ENCODE data around the gene EVA1B. TPM values are rescaled to one million over a fixed set of nuclear protein-coding genes. Genes with fewer than 3 reads are reported as not detected.

The EVA1B gene
- total RNA-seq, 2 experiments from 2014 or later = 12.3 to 13.3 TPM

DNA sequence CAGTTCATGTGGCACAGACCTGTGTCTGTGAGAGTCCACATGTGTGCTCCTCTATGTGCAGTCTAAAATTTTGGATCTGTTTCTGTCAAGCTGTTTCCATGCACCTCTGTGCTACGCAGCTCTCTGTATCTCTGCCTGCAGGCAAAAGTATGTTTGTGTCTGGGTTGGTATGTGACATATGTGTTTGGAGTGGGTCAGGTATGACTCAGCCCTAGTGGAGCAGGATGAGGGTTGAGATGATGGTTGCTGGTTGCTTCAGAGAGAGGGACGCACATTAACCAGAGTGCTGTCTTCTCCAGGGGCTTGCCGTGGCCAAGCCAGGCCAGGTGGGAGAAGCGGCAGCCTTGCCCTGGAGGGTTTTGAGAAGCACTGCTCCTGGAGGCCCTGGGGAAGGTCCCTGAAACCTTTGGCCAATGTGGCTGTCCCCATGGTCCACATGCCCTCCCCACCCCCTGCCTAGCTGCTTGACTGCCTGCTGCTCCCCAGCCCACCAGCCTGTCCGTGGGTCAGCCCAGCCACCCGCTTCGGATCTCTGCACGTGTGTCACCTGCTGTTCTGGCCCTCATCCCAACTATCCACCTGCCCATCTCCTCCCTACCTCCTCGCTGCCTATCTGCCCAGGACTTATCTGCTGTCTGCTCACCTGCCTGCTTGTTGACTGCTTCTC is 4.1 kb upstream of the EVA1B start:
- ChIA-PET CTCF (interaction anchor here (2.2 kb wide), 1 partner anchor 15 kb away, joined by 8 read pairs; no protein-coding TSS in a partner anchor), POLR2A (no interaction called here)
- H3K27ac Mint-ChIP-seq = peak overlapping the region; percentile 9
- peaks cover 30% of the 10 kb centered on the region for H3K27me3 Mint-ChIP-seq (ENCODE audit: low read depth)
- peaks cover 2% of the 10 kb centered on the region for H3K36me3 Mint-ChIP-seq (ENCODE audit: low read depth)
- H3K9me3 Mint-ChIP-seq (ENCODE audit: insufficient read depth) = no peaks in the 10 kb centered on the region
- H3K4me3 Mint-ChIP-seq = no peak overlapping the region
- ATAC-seq = no peak
- H3K4me1 Mint-ChIP-seq (ENCODE audit: low read depth) = peaks cover 47% of the 10 kb centered on the region
- no peak for DNase-seq

GRCh38 chr1:36326499-36326898 is 3.1 kb upstream of the EVA1B start:
- POLR2A ChIA-PET = no interaction called here
- Mint-ChIP-seq H3K9me3 (ENCODE audit: insufficient read depth) (no peaks in the 10 kb centered on the region), H3K27ac (peak overlapping the region; percentile 7), H3K4me1 (ENCODE audit: low read depth) (peaks cover 53% of the 10 kb centered on the region), H3K36me3 (ENCODE audit: low read depth) (peaks cover 2% of the 10 kb centered on the region), H3K27me3 (ENCODE audit: low read depth) (peaks cover 22% of the 10 kb centered on the region), H3K4me3 (no peak overlapping the region)
- ATAC-seq (no peak), DNase-seq (no peak)
- CTCF ChIA-PET = interaction anchor here (1.0 to 2.2 kb wide), 2 partner anchors 16 to 41 kb away, joined by 3 to 8 read pairs; no protein-coding TSS in a partner anchor

- Mint-ChIP-seq H3K27ac (no peak overlapping the region), H3K4me1 (ENCODE audit: low read depth) (peaks cover 50% of the 10 kb centered on the region), H3K36me3 (ENCODE audit: low read depth) (peaks cover 6% of the 10 kb centered on the region), H3K9me3 (ENCODE audit: insufficient read depth) (no peaks in the 10 kb centered on the region), H3K4me3 (peak overlapping the region; percentile 77), H3K27me3 (ENCODE audit: low read depth) (peaks cover 16% of the 10 kb centered on the region)
- ChIA-PET CTCF (interaction anchor here (0.9 to 2.2 kb wide), 6 partner anchors 18 to 175 kb away, joined by 3 to 13 read pairs (median 8); partner anchors contain the start of genes SH3D21 and TRAPPC3), POLR2A (interaction anchor here (0.8 to 1.3 kb wide), 4 partner anchors 20 to 73 kb away, joined by 3 to 5 read pairs (median 4); partner anchors contain the start of gene LSM10)
- ATAC-seq = no peak
- DNase-seq = no peak
Observed at GRCh38 chr1:36324353-36324703, 883 bp upstream of the EVA1B start.

- peaks cover 46% of the 10 kb centered on the region for H3K4me1 Mint-ChIP-seq (ENCODE audit: low read depth)
- H3K27me3 Mint-ChIP-seq (ENCODE audit: low read depth) = peaks cover 16% of the 10 kb centered on the region
- DNase-seq (peak; percentile 73), ATAC-seq (peak; percentile 62)
- H3K36me3 Mint-ChIP-seq (ENCODE audit: low read depth) = peaks cover 8% of the 10 kb centered on the region
- H3K4me3 Mint-ChIP-seq = peak overlapping the region; percentile 77
- no peaks in the 10 kb centered on the region for H3K9me3 Mint-ChIP-seq (ENCODE audit: insufficient read depth)
- POLR2A ChIA-PET = interaction anchor here (0.6 to 1.9 kb wide), 10 partner anchors 9 to 100 kb away, joined by 3 to 11 read pairs (median 3); partner anchors contain the start of gene THRAP3
- CTCF ChIA-PET = interaction anchor here (1.5 to 2.2 kb wide), 7 partner anchors 17 to 173 kb away, joined by 4 to 13 read pairs (median 5); partner anchors contain the start of genes SH3D21 and TRAPPC3
- peak overlapping the region; percentile 74 for H3K27ac Mint-ChIP-seq
Observed at GRCh38 chr1:36322786-36323635, 434 bp downstream of the EVA1B start.

- Mint-ChIP-seq H3K27me3 (ENCODE audit: low read depth) (peaks cover 13% of the 10 kb centered on the region), H3K4me3 (peak overlapping the region; percentile 77), H3K27ac (peak overlapping the region; percentile 74), H3K9me3 (ENCODE audit: insufficient read depth) (no peaks in the 10 kb centered on the region), H3K36me3 (ENCODE audit: low read depth) (peaks cover 11% of the 10 kb centered on the region), H3K4me1 (ENCODE audit: low read depth) (peaks cover 38% of the 10 kb centered on the region)
- CTCF ChIA-PET = interaction anchor here (1.6 to 1.8 kb wide), 3 partner anchors 21 to 98 kb away, joined by 4 to 5 read pairs (median 5); no protein-coding TSS in a partner anchor
- POLR2A ChIA-PET = interaction anchor here (0.6 to 1.9 kb wide), 6 partner anchors 9 to 377 kb away, joined by 3 to 11 read pairs (median 3); no protein-coding TSS in a partner anchor
- no peak for ATAC-seq
- no peak for DNase-seq
Observed at GRCh38 chr1:36322041-36322785, 1.2 kb downstream of the EVA1B start.

- Mint-ChIP-seq H3K4me3 (no peak overlapping the region), H3K4me1 (ENCODE audit: low read depth) (peaks cover 29% of the 10 kb centered on the region), H3K36me3 (ENCODE audit: low read depth) (peaks cover 11% of the 10 kb centered on the region), H3K9me3 (ENCODE audit: insufficient read depth) (no peaks in the 10 kb centered on the region), H3K27me3 (ENCODE audit: low read depth) (peaks cover 7% of the 10 kb centered on the region), H3K27ac (no peak overlapping the region)
- CTCF ChIA-PET = interaction anchor here (0.8 to 1.8 kb wide), 3 partner anchors 15 to 99 kb away, joined by 3 to 5 read pairs (median 4); partner anchors contain the start of gene SH3D21
- ATAC-seq = no peak
- POLR2A ChIA-PET = interaction anchor here (1.4 to 1.9 kb wide), 2 partner anchors 10 to 14 kb away, joined by 3 to 11 read pairs; no protein-coding TSS in a partner anchor
- no peak for DNase-seq
Observed at GRCh38 chr1:36321119-36321951, 2.1 kb downstream of the EVA1B start.

GRCh38 chr1:36320767-36321118 is 2.7 kb downstream of the EVA1B start:
- CTCF ChIA-PET = interaction anchor here (0.8 kb wide), 1 partner anchor 15 kb away, joined by 3 read pairs; the partner anchor contains the start of gene SH3D21
- no peaks in the 10 kb centered on the region for H3K9me3 Mint-ChIP-seq (ENCODE audit: insufficient read depth)

DNA sequence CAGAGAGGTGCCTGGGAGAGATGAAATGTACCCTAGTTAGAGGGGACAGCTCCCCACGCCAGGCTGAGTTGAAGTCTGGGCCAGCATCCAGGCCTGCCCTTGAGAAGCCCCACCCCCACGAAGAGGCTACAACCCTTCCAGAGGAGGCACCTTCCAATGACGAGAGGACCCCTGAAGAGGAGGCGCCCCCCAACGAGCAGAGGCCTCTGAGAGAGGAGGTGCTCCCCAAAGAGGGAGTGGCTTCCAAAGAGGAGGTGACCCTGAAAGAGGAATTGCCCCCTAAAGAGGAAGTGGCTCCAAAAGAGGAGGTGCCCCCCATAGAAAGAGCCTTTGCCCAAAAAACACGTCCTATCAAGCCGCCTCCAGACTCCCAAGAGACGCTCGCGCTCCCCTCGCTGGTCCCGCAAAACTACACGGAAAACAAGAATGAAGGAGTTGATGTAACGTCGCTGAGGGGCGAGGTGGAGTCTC is 3.1 kb downstream of the EVA1B start:
- H3K27ac Mint-ChIP-seq = peak overlapping the region; percentile 67
- peaks cover 1% of the 10 kb centered on the region for H3K27me3 Mint-ChIP-seq (ENCODE audit: low read depth)
- peaks cover 15% of the 10 kb centered on the region for H3K36me3 Mint-ChIP-seq (ENCODE audit: low read depth)
- CTCF ChIA-PET = interaction anchor here (0.8 to 2.2 kb wide), 3 partner anchors 13 to 20 kb away, joined by 3 to 8 read pairs (median 3); partner anchors contain the start of gene SH3D21
- H3K4me3 Mint-ChIP-seq = peak overlapping the region; percentile 12
- DNase-seq (no peak), ATAC-seq (no peak)
- H3K4me1 Mint-ChIP-seq (ENCODE audit: low read depth) = peaks cover 28% of the 10 kb centered on the region
- POLR2A ChIA-PET = no interaction called here
- H3K9me3 Mint-ChIP-seq (ENCODE audit: insufficient read depth) = no peaks in the 10 kb centered on the region

More at GRCh38 chr1:36320767-36321118, 2.7 kb downstream of the EVA1B start:
- Mint-ChIP-seq H3K4me1 (ENCODE audit: low read depth) (peaks cover 28% of the 10 kb centered on the region), H3K27me3 (ENCODE audit: low read depth) (peaks cover 3% of the 10 kb centered on the region), H3K4me3 (peak overlapping the region; percentile 49), H3K27ac (peak overlapping the region; percentile 67), H3K36me3 (ENCODE audit: low read depth) (peaks cover 13% of the 10 kb centered on the region)
- POLR2A ChIA-PET = no interaction called here
- ATAC-seq (no peak), DNase-seq (no peak)

GRCh38 chr1:36309397-36309796 is 14.0 kb downstream of the EVA1B start:
- H3K36me3 Mint-ChIP-seq (ENCODE audit: low read depth) = peaks cover 25% of the 10 kb centered on the region
- no peak overlapping the region for H3K4me3 Mint-ChIP-seq
- no peak overlapping the region for H3K27ac Mint-ChIP-seq
- POLR2A ChIA-PET = no interaction called here
- DNase-seq = no peak
- no peaks in the 10 kb centered on the region for H3K9me3 Mint-ChIP-seq (ENCODE audit: insufficient read depth)
- no peak for ATAC-seq
- CTCF ChIA-PET = interaction anchor here (1.3 to 2.4 kb wide), 3 partner anchors 9 to 174 kb away, joined by 3 to 6 read pairs (median 3); no protein-coding TSS in a partner anchor
- H3K4me1 Mint-ChIP-seq (ENCODE audit: low read depth) = peaks cover 29% of the 10 kb centered on the region
- H3K27me3 Mint-ChIP-seq (ENCODE audit: low read depth) = no peaks in the 10 kb centered on the region

GRCh38 chr1:36307601-36308330 is 15.7 kb downstream of the EVA1B start:
- Mint-ChIP-seq H3K36me3 (ENCODE audit: low read depth) (peaks cover 34% of the 10 kb centered on the region), H3K9me3 (ENCODE audit: insufficient read depth) (no peaks in the 10 kb centered on the region), H3K27me3 (ENCODE audit: low read depth) (no peaks in the 10 kb centered on the region), H3K4me3 (peak overlapping the region; percentile 98), H3K4me1 (ENCODE audit: low read depth) (peaks cover 29% of the 10 kb centered on the region), H3K27ac (peak overlapping the region; percentile 91)
- DNase-seq = no peak
- ATAC-seq = no peak
- ChIA-PET POLR2A (interaction anchor here (1.7 kb wide), 1 partner anchor 15 kb away, joined by 11 read pairs; the partner anchor contains the start of gene EVA1B), CTCF (interaction anchor here (1.1 to 5.5 kb wide), 8 partner anchors 9 to 158 kb away, joined by 3 to 24 read pairs (median 4); partner anchors contain the start of genes STK40 and TRAPPC3)
